ENCODE results near the gene ZNF319.

ZNF319 gene

GRCh38 chr16:58046054-58046881 lies 45.8 kb upstream of the ZNF319 start:
- H3K27ac ChIP-seq: no peak overlapping the region
- H3K4me3 ChIP-seq: no peak overlapping the region
- no peak for DNase-seq (ENCODE audit: low spot score)
- TF ChIP-seq CTCF (IDR thresholded peaks at IDR 0.05): no peak

GRCh38 chr16:58045096-58045495 lies 44.6 kb upstream of the ZNF319 start:
- Histone ChIP-seq H3K4me3 (no peak overlapping the region), H3K27ac (no peak overlapping the region)
- no peak for DNase-seq (ENCODE audit: low spot score)
- TF ChIP-seq CTCF (IDR thresholded peaks at IDR 0.05): no peak

GRCh38 chr16:58044266-58045019 lies 44.0 kb upstream of the ZNF319 start:
- Histone ChIP-seq H3K4me3 (no peak overlapping the region), H3K27ac (no peak overlapping the region)
- no peak for TF ChIP-seq CTCF (IDR thresholded peaks at IDR 0.05)
- DNase-seq (ENCODE audit: low spot score): no peak

- Histone ChIP-seq H3K4me3 (no peak overlapping the region), H3K27ac (no peak overlapping the region)
- no peak for DNase-seq (ENCODE audit: low spot score)
- no peak for TF ChIP-seq CTCF (IDR thresholded peaks at IDR 0.05)
These were observed 43.2 kb upstream of the ZNF319 start for GRCh38 chr16:58043571-58044155.

GRCh38 chr16:58042886-58043515 lies 42.5 kb upstream of the ZNF319 start:
- Histone ChIP-seq H3K4me3 (no peak overlapping the region), H3K27ac (no peak overlapping the region)
- TF ChIP-seq CTCF (IDR thresholded peaks at IDR 0.05): no peak
- DNase-seq (ENCODE audit: low spot score): no peak

- no peak overlapping the region for H3K4me3 ChIP-seq
- no peak for TF ChIP-seq CTCF (IDR thresholded peaks at IDR 0.05)
- DNase-seq (ENCODE audit: low spot score): no peak
- H3K27ac ChIP-seq: no peak overlapping the region
These were observed 41.8 kb upstream of the ZNF319 start for GRCh38 chr16:58042001-58042885.
